Measurements from ENCODE around the gene LYZL1.
"Not testable (repeated sequence)": the region's sequence is repeated elsewhere in the genome, so short reads cannot be mapped to it uniquely, and the experiment has no call there.

The LYZL1 gene

GRCh38 chr10:29337526-29337925 lies 48.7 kb downstream of the LYZL1 start:
- not testable (repeated sequence) for DNase-seq

GRCh38 chr10:29343607-29344038 lies 54.8 kb downstream of the LYZL1 start:
- no peak for DNase-seq

GRCh38 chr10:29344073-29344820 lies 55.4 kb downstream of the LYZL1 start:
- no peak for DNase-seq

GRCh38 chr10:29345144-29345909 lies 56.5 kb downstream of the LYZL1 start:
- no peak for DNase-seq

- no peak for DNase-seq
Measured at GRCh38 chr10:29345910-29346209, 57.0 kb downstream of the LYZL1 start.

- DNase-seq, result no peak
Measured at GRCh38 chr10:29346296-29347001, 57.6 kb downstream of the LYZL1 start.

DNA sequence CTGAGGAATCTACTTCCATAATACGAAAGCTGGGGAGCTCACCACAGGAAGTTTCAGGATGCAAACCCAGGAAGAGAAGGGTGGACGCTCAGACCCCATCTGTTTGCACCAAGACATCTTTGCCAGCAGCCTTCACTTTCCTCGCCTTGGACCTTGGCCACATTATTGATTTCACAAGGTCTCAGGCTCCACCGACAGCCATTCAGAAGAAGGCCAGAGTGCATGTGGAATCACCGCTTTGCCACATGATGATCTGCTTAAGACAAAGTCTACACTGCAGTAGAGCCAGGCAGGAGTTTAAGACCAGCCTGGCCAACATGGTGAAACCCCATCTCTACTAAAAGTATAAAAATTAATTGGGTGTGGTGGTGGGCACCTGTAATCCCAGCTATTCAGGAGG lies 60.0 kb downstream of the LYZL1 start:
- DNase-seq, result no peak

- no peak for DNase-seq
Measured at GRCh38 chr10:29353305-29353704, 64.4 kb downstream of the LYZL1 start.

- no peak for DNase-seq
Measured at GRCh38 chr10:29353887-29354561, 65.2 kb downstream of the LYZL1 start.

DNA sequence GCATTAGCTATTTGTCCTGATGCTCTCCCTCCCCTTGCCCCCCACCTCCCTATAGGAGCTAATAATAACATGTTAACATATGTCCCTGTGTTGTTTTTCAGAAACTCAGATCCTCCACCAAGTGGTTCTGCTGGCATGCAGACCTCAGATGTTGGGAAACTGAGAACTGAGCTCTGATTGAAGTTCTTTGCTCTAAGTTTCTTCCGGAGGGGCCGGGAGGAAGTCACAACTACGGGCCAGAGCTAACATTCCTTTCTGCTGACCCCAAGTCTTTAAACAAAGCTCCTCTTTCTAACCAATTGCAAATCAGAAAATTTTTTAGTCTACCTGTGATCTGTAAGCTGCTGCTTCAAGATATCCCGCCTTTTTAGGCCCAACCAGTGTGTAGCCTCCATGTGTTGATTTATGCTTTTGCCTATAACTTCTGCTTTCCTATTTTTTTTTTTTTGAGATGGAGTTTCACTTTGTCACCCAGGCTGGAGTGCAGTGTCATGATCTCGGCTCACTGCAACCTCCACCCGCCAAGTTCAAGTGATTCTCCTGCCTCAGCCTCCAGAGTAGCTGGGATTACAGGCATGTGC lies 66.6 kb downstream of the LYZL1 start:
- no peak for DNase-seq

DNA sequence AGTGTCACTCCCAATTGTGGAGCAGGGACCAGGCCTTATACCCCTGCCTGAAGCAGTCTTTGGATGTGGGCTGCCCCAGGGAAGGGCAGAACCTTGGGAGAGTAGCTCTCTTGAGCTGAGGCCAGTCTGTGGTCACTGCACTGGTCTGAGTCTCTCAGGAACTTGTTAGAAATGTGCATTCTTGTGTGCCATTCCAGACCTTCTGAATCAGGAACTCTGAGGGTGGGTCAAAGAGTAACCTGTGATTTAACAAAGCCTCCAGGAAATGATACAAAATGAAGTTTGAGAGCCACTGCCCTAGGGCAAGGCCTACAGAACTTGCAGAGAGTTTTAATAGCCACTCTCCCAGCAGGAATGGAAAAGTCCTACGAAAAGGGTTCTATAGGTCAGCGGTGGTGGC lies 68.1 kb downstream of the LYZL1 start:
- DNase-seq, result no peak

- no peak for DNase-seq
Measured at GRCh38 chr10:29358010-29358616, 69.2 kb downstream of the LYZL1 start.

DNA sequence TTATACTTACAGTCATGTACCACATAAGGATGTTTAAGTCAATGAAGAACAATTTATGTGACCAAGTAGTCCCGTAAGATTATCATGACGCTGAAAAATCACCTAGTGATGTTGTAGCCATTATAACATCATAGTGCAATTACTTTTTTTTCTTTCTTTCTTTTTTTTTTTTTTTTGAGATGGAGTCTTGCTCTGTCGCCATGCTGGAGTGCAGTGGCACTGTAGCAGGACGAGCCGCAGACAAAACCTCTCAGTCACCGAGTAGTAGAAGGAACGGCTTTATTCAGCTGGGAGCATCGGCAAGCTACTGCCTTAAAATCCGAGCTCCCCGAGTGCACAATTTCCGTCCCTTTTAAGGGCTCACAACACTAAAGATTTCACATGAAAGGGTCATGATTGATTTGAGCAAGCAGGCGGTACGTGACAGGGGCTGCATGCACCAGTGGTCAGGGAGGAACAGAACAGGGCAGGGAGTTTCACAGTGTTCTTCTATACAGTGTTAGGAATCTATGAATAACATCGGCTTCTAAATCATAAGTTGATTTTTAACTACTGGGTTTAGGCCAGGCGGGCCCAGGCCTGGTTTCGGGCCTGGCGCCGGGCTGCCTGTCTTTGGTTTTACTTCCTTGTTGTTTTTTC lies 71.5 kb downstream of the LYZL1 start:
- not testable (repeated sequence) for DNase-seq
